Right renal pelvis (tissue), 4 donors: ENCODE results near the gene CENPK. TPM values are rescaled to one million over a fixed set of nuclear protein-coding genes. Genes with fewer than 3 reads are reported as not detected.
"Not testable (repeated sequence)": the region's sequence is repeated elsewhere in the genome, so short reads cannot be mapped to it uniquely, and the experiment has no call there.

ENCODE experiments used
- DNase-seq, 4 donors: peaks; one replicate each; pipeline ENCODE4 v3.0.0-alpha.2; 2013; ENCODE audit warnings: low read depth in 4 of 4, low spot score in 3 of 4, missing footprints in 1 of 4
- polyA plus RNA-seq, 4 donors: library from polyadenylated mRNA; unstranded; fragments of 120-200 nt; gene quantifications; one replicate each; pipeline ENCODE4 v1.2.1, GENCODE V29; 2013; ENCODE audit not compliant: insufficient read length in 4 of 4

The CENPK gene
- polyA plus RNA-seq, 4 donors = 24.1 to 37.4 (median 34.7) TPM

DNA sequence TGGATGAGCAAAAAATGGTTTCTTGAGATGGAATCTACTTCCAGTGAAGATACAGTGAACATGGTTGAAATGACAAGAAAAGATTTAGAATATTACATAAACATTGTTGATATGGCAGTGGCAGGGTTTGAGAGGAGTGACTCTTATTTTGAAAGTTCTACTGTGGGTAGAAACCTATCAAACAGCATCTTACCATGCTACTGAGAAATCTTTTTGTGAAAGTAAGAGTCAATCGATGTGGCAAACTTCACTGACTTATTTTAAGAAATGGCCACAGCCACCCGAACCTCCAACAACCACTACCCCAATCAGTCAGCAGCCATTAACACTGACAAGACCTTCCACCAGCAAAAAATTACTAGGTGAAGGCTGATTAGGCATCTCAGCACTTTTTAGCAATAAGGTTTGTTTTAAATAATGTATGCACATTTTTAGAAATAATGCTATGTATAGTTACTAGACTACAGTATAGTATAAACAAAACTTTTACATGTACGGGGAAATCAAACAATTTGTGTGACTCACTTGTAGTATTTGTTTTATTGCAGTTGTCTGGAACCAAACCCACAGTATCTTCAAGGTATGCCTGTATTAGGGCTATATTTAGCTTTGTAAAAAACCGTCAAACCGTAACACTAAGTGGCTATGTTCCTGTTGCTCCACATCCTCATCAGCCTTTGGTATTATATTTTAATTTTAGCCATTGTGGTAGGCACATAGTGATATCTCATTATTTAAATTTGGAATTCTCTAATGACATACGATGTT lies 50.6 kb downstream of the CENPK start:
- no peak for DNase-seq

DNA sequence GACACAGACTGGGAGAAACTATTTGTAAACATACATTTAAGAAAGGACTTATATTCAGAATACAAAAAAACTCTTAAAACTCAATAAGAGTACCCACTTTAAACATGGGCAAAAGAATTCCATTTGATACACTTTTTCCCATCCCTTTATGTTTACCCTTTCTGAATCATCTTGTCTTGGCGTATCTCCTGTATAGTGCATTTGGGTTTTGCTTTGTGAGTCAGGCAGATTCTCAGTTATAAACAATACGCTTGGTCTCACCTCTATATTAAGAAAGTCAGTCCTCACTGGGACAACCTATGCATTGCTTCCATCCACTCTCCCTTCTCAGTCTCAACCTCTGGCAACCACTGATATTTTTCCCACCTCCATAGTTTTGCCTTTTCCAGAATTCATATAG lies 54.0 kb downstream of the CENPK start:
- no peak for DNase-seq

DNA sequence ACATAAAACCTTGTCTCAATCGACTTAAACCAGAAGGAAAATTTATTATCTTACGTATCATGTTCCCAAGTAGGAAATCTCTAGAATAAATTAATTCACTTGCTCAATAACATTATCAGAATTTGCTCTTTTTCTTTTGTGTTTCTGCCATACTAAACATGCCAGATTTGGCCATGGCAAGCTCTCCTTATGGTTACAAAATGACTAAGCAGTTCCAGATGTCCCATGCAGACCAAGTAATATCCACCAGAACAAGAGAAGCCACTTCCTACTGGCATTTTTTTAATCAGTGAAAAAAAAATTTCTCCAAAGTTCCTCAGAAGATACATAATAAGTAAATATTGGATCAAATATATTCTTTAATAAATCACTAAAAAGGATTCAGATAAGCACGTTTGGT lies 56.0 kb downstream of the CENPK start:
- no peak for DNase-seq

DNA sequence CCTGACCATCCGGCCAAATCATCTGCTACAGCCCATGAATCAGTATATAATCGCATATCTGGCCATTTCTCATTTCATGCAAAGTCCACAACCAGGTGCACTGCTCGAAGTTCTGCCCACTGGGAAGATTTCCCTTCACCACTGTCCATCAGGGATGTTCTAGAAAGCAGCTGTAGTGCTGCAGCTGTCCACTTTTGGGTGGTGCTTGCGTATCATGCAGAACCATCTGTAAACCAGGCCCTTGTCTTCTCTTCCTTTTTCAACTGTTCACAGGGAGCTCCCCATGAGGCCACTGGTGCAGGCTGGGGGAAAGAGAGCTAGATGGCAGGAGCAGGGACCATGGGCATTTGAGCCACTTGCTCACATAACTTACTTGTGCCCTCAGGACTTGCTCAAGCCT lies 73.8 kb downstream of the CENPK start:
- no peak for DNase-seq

DNA sequence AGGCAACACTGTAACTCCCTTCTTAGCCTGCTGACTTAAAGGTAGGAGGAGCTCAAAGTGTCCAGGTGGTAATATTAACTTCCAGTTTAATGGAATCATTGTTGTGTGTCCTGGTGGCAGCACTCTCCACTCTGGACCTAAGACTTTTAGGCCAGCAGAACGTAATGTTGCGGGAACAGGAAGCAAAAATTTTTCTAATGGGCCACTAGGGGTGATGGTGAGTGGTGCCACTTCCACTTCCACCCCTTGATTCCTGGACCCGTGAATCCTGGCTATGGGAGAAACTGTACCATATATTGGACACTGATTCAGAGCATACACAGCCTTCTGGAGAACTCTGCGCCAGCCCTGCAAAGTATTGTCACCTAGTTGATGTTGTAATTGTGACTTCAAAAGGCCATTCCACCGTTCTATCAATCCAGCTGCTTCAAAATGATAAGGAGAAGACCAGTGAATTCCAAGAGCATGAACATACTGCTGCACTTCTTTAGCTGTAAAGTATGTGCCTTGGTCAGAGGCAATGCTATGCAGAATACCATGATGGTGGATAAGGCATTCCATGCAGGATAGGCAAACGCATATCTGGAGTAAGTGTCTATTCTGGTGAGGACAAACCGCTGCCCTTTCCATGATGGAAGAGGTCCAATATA lies 74.8 kb downstream of the CENPK start:
- not testable (repeated sequence) for DNase-seq

DNA sequence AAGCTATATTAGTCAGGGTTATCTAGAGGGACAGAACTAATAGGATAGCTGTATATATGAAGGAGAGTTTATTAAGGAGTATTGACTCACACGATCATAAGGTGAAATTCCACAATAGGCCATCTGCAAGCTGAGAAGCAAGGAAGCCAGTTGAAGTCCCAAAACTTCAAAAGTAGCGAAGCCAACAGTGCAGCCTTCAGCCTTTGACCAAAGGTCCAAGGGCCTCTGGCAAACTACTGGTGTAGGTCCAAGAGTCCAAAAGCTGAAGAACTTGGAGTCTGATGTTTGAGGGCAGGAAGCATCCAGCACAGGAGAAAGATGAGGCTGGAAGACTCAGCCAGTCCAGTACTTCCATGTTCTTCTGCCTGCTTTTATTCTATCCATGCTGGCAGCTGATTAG lies 76.2 kb downstream of the CENPK start:
- DNase-seq = not testable (repeated sequence)

DNA sequence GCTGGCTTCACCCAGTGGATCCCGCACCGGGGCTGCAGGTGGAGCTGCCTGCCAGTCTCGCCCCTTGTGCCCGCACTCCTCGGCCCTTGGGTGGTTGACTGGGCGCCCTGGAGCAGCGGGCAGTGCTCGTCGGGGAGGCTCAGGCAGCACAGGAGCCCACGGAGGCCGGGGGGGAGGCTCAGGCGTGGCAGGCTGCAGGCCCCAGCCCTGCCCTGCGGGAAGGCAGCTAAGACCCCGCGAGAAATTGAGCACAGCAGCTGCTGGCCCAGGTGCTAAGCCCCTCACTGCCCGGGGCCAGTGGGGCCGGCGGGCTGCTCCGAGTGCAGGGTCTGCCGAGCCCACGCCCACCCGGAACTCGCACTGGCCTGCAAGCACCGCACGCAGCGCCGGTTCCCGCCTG lies 77.6 kb downstream of the CENPK start:
- no peak for DNase-seq

DNA sequence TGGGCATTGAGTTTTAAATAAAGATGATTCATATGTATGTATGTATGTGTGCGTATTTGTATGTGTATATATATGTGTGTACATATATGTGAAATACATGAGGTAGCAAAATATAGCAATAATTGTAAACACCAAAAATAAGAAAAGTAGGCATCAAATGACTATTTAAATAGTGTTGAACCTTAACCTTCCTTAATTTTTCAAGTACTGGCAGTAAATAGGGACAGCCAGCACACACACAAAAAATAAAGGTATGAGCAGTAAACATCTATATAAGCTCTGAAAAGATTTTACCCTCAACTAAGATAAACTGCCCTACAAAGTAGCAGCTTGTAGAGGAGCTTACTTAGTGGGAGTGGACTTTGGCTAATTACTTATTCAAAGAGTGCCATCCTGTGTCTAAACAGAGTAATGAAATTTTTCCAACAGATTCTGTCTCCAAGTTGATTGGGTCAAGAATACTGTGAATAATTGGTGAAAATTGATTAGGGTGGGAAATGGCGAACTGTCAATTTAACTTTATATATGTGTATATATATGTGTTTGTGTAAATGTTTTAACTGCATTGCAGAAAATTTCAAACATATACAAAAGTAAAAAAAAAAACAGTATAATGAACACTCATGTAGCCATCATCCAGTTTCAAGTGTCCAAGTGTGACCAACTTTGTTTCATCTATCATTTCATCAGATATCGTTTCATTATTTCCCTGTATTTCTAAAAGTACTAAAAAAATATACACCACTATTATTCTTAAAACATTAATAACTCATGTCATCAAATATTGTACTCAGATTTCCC lies 79.2 kb downstream of the CENPK start:
- DNase-seq = peak; percentile 26 to 45 (median 34)

DNA sequence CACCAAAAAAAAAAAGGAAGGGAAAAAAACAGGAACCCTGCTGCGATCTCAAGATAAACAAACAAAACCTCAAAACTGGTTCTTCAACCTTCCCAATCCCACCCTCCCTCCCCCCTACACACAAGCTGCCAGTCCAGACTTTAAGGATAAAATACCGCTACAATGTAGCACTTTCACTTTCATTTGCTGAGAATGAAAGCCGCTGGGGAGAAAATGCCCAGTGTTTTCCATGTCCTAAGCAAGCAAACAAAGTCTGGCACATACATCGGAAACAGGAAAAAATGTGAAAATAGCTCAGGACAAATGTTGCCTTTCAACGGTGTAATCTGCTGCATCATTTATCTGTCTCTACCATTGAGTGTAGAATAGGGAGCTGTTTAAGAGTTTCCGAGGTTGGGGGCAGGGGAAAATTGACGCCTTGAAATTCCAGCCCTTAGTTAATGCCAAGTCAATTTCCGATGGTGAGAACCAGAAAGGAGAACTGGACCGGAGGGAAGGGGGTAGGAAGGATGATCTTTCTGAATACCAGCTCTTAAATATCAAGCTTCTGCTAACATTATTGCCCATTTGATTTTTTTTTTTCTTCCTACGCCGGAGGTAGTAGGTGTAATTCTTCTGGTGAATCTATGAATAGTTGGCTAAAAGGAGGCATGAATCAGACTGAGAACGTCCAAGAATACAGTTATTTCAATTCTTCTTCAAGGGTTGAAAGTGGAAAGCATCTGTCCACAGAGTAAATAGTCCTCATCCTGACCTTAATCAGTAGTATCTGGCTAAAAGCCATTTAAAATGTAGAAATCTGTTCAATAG lies 80.0 kb downstream of the CENPK start:
- peak; percentile 38 to 62 (median 52) for DNase-seq

DNA sequence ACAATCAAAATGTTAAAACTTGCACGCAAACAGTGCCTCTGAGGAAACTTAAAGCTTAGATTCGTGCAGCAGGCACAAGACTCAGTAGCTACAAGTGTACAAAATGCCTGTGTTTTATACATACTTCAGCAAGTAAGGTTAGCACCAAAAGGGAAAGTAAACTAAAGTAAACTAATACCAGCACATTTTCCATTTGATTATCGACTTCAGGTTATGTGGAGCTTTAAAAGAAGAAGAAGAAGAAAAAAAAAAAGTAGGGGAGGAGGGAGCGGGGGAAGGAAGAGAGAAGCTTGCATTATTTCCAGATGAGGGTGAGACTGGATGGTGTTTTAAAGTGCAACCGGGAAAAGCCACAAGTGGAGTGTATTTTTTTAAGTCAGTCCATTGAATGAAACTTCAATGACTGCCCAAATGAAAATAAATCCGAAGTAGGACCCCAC lies 80.7 kb downstream of the CENPK start:
- peak; percentile 16 to 49 (median 25) for DNase-seq

DNA sequence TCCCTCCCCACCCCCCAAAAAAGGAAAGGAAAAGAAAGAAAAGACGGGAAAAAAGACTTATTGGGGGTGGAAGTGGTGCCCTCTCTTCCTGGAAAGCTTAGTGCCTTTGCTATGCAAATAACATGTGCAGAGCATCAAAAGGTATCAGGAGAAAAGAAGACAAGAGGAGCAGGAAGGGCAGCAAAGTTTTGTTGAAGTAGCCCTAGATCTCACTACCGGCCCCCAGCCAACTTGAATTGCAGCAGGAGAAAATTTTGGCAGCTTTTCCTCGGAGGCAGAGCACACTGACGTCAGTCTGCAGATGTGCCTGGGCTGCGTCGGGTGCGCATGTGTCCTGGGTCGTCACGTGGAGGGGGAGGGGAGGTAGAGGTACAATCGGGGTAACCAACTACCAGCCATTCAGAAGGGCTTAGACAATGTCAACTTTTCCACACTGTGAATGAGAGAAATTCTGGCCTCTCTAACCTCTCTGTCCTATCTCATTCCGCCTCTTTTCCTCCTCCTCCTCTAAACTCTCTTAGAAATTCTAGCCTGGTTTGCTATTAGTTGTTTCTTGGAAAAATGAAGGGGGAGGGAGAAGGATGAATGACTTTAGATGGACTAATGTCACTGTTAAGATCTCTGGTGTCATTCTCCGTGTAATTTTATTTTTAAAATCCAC lies 81.2 kb downstream of the CENPK start, which contains the start of gene ADAMTS6:
Gene ADAMTS6 (minus strand): TSS at position 286 of the 661 bp plus-strand sequence. CDS start 8,247 bp downstream, outside the sequence.
- DNase-seq = peak; percentile 76 to 88 (median 81)

DNA sequence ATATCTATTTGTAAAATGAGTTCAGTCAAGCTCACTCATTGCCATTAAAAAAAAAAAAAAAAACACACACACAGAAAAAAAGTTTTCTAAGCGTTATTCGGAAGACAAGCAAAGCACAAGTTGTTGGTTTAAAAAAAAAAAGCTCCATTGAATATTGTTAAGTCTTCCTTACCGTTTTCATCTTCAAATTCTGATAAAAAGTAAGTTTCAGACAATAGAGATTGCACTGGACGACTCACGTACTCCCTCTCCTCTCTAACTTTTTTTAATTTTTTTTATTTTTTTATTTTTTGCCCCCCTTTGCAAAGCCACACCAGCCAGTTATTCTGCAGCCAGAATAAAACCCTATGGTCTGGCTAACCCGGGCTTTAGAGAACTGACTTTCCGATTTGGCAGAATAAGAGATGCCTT lies 81.8 kb downstream of the CENPK start:
- peak; percentile 2 to 17 (median 4) for DNase-seq

DNA sequence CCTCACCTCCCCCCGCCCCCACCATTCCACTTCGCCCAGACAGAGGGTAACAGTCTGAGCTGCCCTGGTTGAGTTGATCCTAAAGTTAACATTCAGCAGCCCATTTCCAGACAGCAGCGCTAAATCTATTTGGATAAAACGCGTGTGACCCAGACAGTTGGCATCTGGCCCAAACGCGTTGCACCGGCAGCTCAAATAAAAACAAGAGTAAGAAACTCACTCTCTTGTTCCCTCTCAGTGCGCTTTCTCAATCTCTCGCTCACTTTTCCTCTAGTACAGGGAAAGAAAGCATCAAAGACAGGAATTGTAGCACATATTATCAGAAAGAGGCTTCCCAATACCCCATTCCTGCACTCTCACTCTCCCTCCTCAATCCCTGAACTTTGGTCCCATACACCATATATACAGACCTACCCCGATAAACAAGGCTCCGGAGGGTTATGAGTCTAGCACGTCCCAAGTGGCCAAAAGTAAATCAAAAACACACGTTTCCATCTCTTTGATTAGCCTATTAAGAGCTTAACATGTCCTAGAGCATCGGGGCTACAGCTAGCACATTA lies 82.6 kb downstream of the CENPK start:
- peak; percentile 45 to 76 (median 66) for DNase-seq

DNA sequence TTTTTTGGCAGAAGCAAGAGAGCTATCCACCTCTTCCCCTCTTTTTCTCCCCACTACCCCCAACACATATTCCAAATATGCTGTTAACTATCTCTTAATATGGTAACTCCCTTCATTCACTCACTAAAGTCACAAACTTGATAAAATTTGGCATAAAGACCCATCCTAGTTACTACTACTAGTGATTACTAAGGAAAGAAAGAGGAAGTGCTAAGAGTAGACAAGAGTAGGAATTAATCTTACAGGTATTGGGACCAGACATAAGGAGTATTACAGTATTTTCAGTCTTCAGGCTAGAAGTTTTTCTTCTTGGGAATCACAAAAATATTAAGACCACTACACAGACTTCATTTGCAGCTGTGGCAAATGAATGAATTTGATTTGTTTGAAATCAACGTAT lies 83.4 kb downstream of the CENPK start:
- DNase-seq = no peak

DNA sequence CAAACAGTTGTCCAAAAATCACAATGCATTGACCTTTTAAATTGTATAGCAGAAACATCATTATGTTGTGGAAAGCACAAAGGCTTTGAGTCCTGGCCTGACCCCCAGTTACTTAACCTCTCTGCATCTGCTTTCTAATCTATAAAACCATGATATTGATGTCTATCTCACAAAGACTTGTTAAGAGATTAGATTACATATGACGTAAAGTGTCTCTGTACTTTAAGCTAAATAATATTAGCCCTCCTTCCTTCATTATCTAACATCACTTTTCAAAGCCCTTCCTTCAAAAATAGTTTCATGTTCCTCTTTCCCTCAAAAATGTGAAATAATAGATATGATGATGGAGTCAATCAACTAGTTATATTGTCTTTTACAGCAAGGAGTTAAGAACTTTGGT lies 84.6 kb downstream of the CENPK start:
- DNase-seq = no peak

DNA sequence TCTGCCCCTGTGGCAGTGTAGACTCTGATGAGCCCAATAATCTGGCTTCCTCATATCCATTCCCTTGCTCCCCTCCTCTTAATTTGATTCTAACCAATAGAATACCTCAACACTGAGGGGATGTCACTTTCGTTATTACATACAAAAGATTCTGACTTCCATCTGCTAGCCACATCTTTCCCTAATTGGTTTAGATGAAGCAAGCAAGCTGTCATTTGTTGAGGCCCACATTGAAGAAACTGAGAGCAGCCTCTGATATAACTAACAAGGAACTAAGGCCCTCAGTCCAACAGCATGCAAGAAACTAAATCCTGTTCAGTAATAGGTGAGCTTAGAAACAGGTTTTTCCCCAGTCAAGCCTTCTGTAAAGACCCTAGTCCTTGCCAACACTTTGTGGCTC lies 87.1 kb downstream of the CENPK start:
- no peak for DNase-seq

DNA sequence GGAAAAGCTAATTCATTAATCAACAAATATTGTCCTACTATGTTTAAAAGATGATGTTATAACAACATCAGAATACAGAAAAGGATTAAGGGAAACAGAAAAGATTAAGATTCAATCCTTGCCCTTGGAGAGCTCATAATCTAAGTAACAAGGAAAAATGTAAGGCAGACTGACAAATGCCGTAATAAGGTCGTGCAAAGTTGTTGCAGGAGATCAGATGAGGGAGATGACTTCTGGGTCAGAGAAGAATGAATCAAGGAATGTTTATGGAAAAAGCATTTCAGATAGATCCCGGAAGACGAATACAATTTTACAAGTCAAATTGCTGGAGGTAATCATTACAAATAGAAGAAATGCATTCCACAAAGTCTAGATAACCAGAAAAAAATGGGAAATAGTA lies 87.6 kb downstream of the CENPK start:
- no peak for DNase-seq

DNA sequence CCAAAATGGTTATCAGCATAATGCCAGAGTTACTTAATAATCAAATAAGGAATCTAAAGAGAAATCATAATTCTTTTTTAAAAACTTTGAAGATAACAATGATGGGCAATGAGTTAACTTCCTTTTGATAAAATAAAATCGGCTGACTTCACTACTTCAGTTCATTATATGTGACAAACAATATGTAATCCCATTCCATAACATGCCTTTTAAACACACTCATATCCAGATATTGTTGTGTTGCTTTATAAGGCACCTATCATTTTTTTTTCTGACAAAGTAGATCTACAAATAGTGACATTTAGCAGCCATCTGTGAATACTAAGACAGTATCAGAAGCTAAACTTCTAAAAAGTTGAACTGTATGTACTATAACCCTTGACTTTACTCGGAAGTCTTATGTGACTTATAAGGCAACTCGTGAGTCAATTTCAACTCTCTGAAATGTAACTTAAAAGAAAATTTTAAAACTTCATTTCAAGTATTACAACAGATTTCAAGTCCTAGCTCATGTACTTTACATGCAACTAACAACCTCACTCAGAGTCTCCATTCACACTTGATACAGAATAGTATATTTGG lies 88.7 kb downstream of the CENPK start:
- no peak for DNase-seq

DNA sequence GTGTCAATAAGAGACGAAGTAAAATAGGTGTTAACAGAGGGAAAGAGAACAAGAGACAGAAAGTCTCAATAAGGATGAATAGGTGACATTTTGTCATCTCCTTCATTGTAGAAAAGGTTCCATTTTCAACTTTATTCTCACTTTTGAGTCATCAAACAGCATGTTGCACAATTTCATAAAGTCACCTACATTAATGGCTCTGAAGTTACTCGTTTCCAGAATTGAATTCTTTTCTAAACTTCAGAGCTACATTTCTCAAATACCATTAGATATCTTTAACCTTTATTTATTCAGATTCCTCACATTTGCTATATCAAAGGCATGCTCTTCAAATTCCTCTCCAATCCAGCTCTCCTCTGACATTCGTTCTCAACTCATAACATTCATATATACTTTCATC lies 94.3 kb downstream of the CENPK start:
- no peak for DNase-seq
